GM12874 (cell line): Measurements from ENCODE around the gene KRT74.

Experiments used
- TF ChIP-seq, protein P1 (sequence below): IDR thresholded peaks from 2 replicates; pipeline ENCODE4 v1.5.1; 2011; ENCODE audit warnings: low read depth, mild to moderate bottlenecking, control low read depth, low read length, moderate library complexity; ENCODE audit not compliant: insufficient read depth

KRT74 gene

DNA sequence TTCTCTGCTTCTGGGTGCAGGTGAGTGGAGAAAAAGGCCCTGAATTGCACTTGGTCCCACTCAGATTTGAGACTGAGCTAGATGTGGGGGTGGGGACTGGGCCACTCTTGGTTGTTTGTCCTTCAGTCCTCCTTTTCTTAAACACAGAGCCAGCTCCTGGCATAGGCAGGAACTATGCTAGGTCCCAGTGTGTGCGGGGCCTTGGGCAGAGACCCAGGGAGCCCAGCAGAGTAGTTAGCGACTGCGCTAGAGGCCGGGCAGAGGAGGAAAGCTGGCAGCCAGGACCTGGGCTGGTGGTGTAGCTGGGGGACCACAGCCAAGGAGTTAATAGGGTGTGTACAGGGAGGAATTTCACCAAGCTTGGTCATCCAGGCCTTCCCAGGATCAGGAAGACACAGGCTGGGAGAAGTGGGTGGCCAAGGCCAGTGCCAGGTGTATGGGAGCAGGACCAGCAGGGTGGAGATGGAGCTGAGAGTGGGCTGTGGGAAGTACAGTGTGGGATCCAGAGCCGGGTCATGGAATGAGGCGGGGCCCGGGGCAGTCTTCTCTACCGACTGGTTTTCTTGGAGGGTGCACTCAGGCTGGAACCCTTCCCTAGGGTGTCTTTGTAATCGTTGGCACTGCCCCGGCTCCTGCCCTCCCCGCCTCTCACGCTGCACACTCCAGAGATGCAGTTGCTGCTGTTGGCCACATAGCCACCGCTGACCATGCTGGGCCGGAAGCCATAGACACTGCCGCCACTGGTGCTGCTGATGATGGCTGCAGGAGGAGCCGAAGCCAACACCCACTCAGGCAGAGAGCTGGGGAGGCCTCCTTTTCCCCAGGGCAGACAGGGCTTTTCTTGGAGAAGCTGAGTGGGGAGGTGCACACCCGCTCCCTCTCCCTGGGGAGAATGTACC lies 29.4 kb downstream of the KRT74 start:
- TF ChIP-seq, protein P1, sequence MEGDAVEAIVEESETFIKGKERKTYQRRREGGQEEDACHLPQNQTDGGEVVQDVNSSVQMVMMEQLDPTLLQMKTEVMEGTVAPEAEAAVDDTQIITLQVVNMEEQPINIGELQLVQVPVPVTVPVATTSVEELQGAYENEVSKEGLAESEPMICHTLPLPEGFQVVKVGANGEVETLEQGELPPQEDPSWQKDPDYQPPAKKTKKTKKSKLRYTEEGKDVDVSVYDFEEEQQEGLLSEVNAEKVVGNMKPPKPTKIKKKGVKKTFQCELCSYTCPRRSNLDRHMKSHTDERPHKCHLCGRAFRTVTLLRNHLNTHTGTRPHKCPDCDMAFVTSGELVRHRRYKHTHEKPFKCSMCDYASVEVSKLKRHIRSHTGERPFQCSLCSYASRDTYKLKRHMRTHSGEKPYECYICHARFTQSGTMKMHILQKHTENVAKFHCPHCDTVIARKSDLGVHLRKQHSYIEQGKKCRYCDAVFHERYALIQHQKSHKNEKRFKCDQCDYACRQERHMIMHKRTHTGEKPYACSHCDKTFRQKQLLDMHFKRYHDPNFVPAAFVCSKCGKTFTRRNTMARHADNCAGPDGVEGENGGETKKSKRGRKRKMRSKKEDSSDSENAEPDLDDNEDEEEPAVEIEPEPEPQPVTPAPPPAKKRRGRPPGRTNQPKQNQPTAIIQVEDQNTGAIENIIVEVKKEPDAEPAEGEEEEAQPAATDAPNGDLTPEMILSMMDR = no peak

DNA sequence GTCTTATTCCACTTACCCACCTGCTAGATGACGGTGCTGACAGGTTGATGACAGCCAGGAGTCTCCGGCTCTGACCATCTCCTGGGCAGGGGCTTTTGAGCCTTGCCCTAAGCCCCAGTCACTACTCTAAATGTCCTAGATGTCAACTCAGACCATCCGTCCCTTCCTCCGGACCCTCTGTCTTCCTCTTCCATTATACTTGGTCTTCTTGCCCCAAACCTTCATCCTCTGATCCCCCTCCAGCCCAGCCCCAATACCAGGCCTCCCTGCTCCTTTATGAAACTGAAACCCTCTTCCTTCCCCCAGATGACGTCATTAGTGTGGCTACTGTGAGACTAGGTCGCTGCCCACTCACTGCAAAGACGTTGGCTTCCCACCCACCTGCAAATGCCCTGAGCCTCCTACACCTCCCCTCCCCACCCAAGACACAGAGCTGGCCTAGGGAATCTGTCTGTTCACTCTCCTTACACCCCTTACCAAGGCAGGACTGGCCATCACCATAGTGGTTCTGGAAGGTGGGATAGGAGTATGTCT lies 30.8 kb downstream of the KRT74 start:
- TF ChIP-seq, protein P1 = no peak

DNA sequence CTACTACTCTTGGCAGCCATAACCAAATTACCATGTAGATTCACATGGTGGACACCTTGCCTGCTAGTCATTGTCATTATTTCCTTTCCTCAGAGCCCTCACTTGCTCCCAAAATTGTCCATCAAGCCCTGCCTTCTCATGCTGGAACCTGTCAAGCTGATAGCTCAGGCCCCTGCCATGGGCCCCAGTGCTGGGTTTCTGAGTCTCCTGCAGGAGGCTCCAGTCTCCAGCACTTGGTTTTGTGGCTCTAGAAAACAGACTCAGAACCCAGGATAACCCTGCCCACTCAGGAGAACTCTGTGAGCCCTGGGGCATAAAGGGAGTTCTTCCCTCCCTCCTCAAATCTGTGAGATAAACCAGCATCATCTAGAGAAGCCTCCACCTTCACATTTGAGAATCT lies 31.5 kb downstream of the KRT74 start:
- TF ChIP-seq, protein P1 = no peak

DNA sequence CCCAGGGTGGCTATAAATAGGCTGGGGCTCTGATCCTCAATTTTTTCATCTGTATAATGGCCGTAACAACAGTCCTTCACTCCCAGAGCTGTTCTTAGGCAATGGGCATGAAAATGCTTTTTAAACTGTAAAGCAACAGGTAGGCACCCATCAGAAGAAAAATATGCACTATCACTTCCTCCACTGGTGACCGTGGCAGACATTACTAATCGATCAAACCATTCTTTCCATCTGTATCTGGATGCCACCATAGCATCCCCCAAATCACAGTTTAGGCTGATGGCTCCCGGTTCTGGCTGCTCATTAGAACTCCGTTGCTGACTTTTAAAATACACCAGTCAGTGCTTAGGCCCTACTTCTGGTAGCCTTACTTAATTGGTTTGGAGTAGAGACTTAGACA lies 31.9 kb downstream of the KRT74 start:
- TF ChIP-seq, protein P1 = no peak

DNA sequence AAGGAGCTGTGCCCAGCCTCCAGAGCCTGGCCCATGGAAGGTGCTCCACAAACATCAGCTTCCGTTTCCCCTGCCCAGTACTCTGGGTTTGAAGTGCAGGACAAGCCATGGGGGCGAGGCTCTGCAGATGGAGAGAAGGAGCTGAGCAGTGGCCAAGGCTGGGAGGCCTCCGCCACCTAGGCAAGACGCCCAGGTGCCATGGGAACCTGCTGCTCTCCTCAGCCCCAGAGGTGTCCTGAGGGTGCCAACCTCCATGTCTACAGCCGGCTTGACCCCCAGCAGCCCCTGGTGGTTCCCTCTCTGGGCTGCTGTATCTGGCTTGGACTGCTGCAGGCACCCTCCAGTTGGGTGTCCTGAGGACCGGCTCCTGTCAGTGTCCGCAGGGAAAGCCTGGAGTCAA lies 33.1 kb downstream of the KRT74 start:
- TF ChIP-seq, protein P1 = no peak

DNA sequence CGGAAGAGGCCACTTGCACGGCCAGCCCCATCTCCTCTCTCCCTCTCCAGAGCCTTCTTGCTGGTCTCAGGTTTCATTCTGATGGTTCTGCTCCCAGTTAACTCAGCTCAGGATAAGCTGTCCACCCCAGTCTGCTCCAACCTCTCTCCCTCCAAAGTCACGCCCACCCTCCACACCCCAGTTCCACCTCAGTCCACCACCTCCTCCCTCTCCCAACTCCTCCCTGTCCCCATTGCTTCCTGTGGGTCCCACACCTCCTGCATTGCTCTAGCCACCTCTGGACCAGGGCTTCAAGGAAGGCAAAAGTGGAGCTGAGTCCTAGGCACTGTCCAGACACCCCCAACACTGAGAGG lies 33.8 kb downstream of the KRT74 start:
- TF ChIP-seq, protein P1 = no peak

DNA sequence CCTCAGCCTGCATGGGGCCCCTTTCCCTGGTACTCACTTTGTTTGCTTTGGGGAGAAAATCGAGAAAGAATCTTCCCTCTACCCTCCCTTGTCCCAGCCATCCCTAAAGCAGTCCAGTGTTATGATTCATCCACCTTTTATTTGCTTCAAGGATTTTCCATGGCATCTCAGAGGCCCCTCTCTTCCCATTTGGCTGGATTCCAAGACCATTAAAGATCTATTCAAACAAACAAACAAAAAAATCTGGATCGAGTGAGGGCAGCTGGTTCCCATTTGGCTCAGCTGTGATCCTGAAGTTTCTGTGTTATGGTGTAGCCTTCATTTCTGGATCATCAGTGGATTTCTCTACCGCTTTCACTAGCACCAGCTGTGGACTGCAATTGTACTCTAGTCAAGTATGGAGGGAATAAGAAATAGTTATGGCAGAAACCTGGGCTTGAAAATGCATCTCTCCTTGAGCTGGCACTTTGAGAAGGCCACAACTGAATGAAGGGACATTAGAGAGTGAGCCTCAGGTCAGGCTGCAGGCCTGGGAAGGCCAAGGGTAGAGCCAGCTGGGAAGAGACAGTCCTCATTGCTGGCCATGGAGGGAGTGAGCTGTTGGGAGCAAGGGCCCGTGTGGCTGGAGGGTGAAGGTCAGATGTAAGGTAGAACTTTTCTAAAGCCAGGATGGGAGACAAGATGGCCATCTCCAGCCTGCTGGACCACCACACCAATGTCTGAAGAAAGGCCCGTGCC lies 34.4 kb downstream of the KRT74 start:
- TF ChIP-seq, protein P1 = no peak
